Measurements from ENCODE around the gene FAM24B.
"Not testable (repeated sequence)": the region's sequence is repeated elsewhere in the genome, so short reads cannot be mapped to it uniquely, and the experiment has no call there.

The FAM24B gene

DNA sequence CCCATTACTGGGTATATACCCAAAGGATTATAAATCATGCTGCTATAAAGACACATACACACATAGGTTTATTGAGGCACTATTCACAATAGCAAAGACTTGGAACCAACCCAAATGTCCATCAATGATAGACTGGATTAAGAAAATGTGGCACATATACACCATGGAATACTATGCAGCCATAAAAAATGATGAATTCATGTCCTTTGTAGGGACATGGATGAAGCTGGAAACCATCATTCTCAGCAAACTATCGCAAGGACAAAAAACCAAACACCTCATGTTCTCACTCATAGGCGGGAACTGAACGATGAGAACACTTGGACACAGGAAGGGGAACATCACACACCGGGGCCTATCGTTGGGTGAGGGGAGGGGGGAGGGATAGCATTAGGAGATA is 21.3 kb downstream of the FAM24B start:
- DNase-seq, result not testable (repeated sequence)

DNA sequence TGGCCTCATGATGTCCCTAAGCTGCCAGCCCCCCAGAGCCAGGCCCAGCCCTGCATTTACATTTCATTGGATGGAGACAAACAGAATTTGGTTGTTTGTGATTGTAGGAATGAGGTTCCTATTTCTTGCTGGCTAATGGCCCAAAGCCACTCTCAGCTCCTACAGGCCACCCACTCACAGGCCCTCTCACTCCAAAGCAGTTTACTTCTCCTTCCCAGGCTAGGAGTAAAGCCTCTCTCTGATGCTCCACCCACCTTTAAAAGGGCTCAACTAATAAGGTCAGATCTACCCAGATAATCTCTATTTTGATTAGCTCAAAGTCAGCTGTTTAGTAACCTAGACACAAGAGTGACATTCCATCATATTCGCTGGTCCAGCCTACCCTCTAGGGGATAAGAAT is 22.5 kb downstream of the FAM24B start:
- peak; percentile 51 to 63 (median 54) for DNase-seq

DNA sequence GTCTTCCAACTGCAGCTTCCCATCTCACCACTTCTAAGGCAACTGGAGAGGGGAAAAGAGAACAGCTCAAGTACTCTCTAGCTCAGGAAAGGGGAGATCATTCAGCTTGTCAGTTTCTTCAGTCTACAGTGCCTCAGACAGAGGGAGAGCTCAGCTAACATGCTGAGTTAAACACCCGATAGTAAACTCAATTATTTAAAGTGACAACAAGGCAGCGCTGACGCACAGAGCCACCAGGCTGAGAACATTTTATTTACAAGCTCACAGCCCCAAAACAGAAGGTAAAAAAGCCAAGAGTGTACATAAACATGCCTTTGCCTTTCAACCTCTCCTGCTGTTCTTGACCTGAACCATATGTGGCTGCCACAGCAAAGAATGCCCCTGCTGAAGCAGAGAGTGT is 23.6 kb downstream of the FAM24B start:
- no peak for DNase-seq

DNA sequence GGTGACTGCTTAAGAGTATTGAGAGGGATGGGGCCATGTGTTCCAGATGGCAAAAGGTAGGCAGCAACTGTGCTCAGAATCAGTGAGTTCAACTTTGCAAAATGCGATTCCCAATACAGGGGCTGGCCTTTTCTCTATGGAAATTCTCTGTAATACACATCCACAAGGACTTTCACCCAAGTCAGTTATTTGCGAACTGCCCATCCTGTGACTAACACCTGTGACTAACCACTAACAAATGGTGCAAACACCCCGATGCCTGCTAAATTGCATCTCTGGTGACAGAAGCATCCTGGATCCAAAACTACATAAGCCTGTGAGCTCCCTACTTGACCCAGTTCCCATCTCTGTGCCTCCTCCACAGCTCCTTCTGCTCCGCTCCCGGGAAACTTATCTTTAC is 24.7 kb downstream of the FAM24B start:
- no peak for DNase-seq

DNA sequence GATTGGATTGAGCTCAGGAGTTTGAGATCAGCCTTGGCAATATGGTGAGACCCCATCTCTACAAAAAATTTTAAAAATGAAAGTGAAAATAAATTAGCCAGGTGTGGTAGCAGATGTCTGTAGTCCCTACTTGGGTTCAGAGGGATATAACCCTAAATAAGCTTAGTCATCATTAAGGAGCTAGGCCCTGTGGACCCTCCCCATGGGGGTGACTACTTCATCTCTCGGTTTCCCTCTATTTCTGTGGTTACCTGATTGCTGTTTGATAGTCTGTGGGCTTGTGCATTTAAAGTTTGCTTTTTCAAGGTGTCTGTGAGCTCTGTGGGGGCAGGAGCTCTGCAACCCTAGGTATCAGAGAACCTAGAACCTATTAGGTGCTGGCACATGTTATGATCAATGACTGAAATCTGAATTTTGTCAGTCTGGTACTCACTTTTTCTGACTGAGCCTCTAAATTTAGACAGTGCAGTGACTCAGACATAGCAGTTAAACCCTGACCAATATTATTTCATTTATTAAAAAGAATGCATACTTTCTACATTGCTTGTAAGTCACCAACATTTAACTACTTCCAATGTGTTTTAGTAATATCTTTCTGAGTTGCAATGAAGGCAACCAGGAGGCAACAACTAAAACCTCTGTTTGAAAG is 25.6 kb downstream of the FAM24B start:
- DNase-seq, result no peak

DNA sequence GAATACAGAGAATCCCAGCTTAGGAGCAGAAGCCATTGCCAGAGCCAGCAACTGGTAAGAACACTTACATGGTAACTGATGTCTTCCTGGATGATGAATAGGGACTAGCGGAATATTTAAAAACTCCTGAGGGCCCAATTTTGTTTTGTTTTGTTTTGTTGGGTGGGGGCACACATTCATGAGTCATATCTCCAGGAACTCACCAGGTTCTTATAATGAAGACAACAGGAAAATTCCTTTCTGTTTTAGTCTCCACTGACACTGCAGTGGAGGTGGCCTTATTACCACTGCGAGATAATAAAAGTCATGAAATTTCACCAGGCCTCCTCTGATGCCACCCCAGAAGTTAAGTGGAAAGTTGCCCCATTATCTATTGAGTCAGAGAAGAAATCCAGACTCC is 27.1 kb downstream of the FAM24B start:
- no peak for DNase-seq

DNA sequence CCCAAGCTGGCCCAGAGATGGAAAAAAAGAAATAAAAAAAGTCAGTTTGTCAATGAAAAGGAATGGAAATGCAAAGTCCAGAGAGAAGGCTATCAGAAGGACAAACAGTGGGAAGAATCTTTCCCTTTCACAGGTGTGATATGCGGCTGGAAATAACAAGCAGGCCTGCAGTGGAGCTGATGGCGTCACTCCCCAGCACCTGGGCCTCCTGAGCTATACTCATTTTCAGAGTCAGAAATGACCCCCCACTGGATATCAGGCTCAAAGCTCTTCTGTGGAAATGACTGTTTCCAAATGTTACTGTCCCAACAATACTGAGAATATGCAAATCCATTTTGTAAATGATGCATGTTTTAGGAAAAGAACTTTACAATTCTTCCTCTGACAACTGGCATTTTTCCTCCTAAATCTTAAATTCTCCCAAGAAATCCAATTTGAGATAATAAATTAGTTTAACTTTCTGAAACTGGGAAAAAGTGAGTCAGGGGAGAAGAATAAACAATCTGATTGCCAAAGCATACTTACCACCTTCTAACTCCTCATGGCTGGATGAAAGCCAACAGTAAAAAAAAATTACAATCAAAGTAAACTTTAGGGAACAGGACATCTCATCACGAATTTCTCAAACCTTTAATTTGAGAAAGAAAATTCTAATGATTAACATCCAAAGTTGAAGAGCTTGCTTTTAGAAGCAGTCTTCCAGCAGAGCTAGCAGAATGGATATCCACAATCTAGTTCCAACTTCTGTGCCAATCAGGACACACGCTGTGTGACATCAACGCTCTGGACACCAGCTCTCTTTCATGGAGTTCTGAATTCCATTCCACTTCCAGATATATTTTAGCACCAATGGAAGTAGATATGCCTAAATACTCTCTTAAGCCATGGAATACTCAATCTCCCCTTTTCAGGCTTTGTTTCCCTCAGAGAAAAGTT is 28.4 kb downstream of the FAM24B start:
- no peak for DNase-seq

DNA sequence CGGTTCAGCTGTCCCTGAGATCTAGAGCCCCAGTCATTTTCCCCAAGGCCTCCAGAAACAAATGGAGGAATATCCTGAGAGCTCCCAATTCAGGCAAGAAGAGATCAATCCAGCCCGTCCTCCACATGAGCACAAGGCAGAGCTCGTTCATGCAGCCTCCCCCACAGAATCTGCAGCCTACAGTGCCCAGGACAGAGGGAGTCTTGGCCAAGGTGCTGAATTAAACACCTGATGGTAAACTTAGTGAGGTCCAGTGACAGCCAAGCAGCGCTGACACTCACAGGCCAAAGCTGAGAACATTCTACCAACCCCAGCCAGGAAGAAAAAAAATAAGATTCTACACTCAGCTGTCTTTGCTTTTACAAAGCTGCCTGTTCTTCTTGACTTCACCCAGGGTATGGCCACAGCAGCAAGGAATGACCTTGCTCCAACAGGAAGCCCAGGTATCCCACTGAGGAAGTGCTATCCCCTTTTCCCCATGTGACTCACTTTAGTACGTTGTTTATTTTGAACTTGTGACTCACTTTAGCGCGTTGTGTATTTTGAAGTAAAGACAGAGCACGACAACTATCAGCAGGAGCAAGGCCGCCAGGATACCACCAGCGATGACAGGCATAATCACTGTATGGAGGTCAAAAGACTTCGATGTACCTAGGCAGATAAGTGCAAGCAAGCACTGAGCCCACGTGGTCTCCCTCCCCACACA is 29.3 kb downstream of the FAM24B start:
- DNase-seq, result no peak

DNA sequence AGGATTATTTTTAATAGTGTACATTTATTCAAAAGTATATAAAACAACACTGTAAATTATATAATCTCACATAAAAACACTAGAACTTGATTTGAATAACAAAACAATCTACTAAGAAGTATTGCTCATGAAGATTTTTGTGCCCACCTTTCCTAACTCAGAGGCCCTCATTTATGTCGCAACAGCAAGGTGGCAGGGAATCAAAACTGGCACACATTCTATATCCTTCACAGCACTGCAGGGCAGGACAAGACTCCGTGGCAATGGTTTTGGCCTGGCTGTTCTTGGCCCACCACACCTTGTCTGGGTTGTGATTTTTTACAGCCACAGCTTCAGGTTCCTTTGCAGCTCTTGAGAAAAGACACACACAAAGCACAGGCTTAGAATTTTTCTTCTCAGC is 30.3 kb downstream of the FAM24B start:
- no peak for DNase-seq

DNA sequence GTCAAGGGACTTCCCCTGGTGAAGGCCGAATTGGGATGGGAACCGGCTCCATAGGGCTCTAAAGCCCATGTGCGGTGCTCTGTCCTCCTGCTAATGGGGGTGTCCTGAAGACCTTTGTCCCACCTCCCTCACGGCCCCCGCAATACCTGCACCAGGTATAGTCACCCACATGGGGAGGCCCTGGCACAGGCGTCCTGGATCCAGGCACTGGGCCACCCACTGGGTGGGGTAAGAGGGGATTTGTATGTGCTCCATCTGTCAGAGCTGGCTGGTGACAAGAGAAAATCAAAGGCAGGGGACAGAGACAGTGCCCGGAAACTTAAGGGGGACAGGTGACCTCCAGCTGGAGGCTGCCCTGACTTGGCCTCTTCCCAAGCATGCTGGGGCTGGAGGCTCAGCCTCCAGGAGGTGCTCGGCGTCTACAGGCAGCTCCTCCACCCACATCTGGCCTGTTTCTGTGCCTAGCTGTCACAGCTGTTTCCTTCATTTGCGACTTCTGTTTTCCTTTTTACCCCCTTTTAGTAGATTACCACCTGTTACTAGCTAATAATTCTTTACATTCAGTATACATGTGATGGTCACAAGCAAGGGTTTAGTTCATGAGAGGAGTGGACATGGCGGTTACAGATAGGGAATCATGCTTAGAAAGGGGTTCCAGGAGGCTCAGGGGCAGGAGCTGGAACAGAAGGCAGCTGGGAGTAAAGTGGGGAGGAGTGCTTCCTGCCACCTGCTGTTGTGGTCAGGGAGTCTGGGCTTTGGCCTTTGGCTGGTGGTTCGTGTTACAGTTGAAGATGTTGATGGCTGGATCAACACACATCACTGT is 31.4 kb downstream of the FAM24B start:
- DNase-seq, result no peak

DNA sequence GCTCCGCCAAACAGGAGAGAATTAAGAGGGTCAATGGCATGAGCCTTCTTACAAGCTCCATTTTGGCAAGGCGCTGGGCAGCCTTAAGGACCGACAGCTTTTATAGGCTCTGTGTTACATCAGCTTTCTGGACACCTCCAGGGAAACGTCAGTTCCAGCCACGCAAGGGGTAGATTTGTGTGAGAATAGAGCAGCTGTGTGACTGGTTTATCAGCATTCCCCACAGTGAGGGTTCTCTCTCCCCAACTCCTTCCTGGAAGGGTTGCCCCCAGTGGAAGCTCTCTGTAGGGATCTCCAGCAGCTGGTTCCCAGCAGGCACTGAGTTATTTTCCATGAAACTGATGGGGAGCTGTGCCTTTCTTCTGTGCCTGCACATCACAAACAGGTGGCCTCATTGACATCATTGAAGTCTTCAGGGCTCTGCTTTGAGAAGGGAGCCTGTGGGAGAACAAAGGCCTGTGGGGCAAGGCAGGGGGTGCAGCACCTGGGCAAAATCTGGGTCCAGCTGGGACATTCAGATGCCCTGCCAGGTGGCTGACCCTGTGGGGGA is 33.5 kb downstream of the FAM24B start, which contains the start of gene CUZD1:
Gene CUZD1 (minus strand): TSS at position 75 of the 550 bp plus-strand sequence. CDS start 14 bp downstream, at position 61.
- no peak for DNase-seq

DNA sequence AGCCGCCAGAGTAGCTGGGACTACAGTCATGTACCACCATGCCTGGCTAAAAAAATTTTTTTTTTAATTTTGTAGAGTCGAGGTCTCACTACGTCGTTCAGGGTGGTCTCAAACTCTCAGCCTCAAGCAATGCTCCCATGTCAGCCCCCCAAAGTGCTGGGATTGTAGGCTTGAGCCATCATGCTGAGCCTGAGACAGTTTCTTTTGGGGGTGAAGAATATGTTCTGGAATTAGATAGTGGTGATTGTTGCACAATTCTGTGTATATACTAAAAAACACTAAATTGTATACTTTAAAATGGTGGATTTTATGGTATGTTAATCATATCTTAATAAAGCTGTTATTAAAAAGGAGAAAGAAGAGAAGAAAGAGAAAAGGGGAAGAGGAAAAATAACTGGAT is 35.2 kb downstream of the FAM24B start:
- DNase-seq, result no peak

DNA sequence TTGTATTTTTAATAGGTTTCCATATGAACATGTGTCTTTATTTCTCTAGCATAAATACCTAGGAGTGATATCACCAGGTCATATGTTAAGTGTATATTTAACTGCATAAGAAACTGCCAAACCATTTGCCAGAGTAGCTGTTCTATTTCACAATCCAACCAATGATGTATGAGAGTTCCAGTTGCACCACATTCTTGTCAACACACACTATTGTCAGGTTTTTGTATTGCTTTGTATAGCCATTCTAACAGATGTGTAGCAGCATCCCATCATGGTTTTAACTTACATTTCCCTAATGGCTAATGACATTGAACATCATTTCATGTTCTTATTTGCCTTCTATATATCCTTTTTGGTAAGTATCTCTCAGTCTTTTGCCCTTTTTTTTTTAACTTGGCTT is 37.8 kb downstream of the FAM24B start:
- no peak for DNase-seq

DNA sequence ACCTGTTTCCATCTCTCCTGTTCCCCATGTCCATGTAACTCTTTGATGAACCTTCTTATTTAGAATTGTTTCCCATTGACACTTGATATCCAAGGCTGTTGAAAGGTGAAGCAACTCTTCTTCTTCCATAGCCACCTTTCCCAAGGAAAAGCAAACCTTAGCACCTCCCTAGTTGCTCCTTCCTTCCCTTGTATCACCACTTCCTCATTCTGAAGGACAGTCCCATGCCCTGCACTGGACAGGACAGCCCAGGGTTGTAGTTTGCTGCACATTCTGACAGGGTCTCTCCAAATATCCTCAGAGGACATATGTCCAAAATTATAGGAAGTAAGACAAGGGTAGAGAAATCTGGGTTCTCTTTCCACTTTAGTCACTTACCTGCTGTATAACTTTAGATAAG is 39.9 kb downstream of the FAM24B start:
- no peak for DNase-seq

DNA sequence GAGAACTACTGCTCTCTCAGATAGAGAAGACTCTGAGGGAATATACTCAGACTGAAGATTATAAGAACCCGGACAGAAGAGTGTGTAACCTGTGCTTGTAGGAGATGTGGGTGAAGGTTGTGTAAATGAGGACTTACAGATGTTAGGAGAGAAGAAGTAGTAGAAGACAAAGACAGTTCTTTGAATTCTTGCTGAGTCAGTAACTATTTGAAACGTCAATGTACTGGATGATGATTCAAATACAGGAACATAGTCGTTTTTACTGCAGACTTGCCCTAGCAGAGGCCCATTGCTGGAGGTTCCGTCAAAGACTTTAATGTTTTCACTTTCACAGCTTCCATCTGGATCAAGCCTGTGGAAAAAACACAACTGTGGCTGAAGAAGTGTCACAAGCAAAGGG is 40.5 kb downstream of the FAM24B start:
- DNase-seq, result no peak

DNA sequence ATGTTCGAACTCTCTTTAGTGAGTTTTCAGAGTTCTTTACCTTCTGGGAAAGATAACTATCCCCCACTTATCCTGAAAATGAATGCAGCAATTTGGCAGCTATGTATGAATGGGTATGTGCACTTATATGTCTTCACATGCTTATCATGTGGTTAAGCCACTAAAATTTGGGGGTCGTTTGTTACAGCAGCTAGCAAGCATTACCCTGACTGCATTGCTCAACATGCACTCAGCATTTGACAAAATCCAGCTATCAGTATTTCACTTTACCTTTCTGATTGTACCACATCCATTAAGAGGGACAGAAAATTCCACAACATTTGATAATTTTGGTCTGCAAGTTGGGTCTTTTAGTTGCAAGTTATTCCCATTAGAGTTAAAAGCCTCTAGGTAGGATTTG is 43.5 kb downstream of the FAM24B start:
- no peak for DNase-seq

DNA sequence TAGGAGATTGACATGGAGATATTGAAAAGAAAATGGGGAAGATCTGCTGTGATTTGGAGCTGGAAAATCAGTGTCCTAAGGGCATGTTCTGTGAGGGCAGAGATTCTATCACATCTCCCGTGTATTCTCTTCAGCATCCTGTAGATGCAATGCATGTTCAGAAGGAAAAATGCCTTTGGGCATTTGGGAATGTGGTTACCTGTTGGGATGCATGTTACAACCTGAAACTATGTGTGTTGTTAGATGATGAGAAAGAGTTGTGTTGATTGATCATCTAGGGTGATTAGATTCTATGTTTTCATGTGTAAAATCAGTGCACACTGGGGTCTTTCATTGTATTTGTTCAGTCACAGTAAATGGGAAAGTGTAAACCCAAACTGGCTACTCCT is 48.4 kb downstream of the FAM24B start:
- DNase-seq, result no peak

DNA sequence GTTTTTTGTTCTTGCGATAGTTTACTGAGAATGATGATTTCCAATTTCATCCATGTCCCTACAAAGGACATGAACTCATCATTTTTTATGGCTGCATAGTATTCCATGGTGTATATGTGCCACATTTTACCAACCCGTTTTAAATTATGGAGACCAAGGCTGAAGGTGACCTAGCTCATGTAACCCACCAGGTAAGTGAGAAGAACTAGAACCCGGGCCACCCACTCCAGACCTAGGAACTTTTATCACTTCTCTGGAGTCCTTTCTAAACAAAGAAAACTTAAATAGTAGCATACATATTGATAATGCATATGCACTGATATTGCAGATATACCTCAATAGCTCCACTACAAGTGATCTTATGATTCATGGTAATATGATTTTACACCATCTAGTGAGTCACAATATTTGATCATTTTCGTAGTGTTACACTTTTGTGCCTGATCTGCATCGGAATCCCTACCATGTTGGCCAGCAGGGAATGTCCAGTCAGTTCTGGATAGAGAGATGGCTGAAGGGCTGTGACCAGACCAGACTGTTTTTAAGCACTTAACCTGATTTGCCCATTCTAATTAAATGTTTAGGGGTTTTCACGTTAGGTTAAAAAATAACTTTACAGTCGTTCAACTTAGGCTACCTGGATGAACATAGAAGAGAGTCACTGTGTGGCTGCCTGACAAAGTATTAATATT is 49.0 kb downstream of the FAM24B start:
- DNase-seq, result no peak

DNA sequence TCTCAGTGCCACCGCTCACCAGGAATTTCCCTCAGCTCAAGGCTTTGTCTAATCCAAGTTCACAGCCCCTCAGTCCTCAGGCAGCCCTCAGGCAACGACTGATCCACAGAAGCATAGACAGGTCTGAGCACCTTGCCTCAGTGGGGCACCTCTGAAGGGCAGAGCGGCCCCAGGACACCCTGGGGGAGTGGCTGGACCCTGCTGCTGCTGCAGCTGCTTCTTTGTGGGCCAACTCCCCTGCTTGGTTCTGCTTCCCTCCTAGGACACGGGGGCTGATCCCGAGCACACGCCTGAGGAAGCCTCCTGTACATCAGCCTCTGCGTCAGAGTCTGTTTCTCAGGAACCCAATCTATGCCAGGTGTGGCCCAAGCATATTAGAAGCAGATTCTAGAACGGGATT is 49.9 kb downstream of the FAM24B start:
- DNase-seq, result no peak

DNA sequence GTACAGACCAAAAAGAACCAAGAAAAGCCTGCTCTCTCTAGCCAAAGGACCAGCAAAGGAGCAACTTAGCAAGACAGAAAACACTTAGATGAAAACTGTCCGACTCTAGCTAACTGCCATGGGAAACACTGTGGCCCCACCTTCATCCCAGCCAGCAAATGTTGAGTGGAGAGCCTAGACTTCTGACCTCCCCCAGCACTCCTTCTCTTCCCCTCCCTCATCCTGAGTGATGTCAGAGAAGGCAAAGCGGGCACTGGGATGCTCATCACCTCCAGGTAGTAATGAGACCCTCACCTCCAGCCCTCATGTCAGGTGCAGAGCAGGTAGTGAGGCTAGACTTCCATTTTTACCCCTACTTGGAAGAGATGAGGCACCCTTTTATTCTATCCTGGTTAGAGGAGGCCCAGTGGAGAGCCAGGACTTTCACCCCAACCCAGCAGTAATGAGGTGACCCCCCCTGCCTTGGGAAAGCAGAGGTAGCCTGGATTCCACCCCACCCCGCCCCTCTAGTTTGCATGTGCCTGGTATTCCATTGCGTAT is 50.6 kb downstream of the FAM24B start:
- DNase-seq, result no peak

DNA sequence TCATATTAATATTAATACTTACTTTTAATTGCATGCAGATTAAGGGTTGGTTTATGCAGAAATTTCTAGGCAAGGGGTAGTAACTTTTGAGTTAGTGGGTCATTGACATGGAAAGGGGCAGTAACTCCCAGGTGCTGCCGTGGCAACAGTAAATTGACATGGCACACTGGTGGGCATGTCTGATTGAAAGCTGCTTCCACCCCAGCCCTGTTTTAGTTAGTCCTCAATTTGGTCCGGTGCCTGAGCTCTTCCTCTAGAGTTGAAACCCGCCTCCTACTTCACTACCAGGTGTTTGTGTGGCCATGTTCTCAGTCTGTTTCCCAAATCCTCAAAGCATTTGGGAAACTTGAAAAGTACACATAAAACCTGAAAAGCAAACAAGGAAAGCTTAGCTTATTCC is 52.1 kb downstream of the FAM24B start:
- DNase-seq, result no peak
